BJ (cell line): ENCODE measurements around the gene ESR1. TPM values are rescaled to one million over a fixed set of nuclear protein-coding genes. Genes with fewer than 3 reads are reported as not detected.
"Not testable (repeated sequence)": the region's sequence is repeated elsewhere in the genome, so short reads cannot be mapped to it uniquely, and the experiment has no call there.

Experiments
- CTCF ChIA-PET: fragments of 350-600 bp; formaldehyde crosslinking; extraction: SDS; loops from one replicate; lab custom pipeline; 2021; ENCODE audit warnings: antibody characterized with exemption, inconsistent platforms; lab: Yijun Ruan, JAX
- POLR2A ChIA-PET: fragments of 300-600 bp; sonication (Branson Sonifier 250); formaldehyde crosslinking; extraction: SDS; loops from one replicate; lab custom pipeline; 2021; ENCODE audit warnings: antibody characterized with exemption; lab: Charles Lee
- DNase-seq: peaks from one replicate; pipeline ENCODE4 v3.0.0-alpha.2; 2011; ENCODE audit warnings: low read depth
- H3K27me3 ChIP-seq: 2 replicates; pipeline ENCODE4 v1.6.0; 2011; ENCODE audit warnings: low read length; ENCODE audit not compliant: control insufficient read depth, insufficient read depth
- H3K36me3 ChIP-seq: 2 replicates; pipeline ENCODE4 v1.5.1; 2011; ENCODE audit warnings: low read length; ENCODE audit not compliant: control insufficient read depth, insufficient read depth
- H3K4me3 ChIP-seq: 2 replicates; pipeline ENCODE4 v1.5.1; 2011; ENCODE audit warnings: low read depth, mild to moderate bottlenecking, control low read depth, low read length
- CTCF ChIP-seq: IDR thresholded peaks from 2 replicates; pipeline ENCODE4 v1.5.1; 2011; ENCODE audit warnings: low read depth, mild to moderate bottlenecking, control low read depth, inconsistent platforms, low read length, moderate library complexity; ENCODE audit not compliant: insufficient read depth
- polyA plus RNA-seq: library from polyadenylated mRNA; depleted of rRNA; stranded (reverse); fragments of >200 nt; gene quantifications from 2 replicates; pipeline ENCODE4 v1.2.3, GENCODE V29; 2011

Gene ESR1
- polyA plus RNA-seq, 1 experiment: not detected

- CTCF ChIA-PET: no interaction called here
- no peak for TF ChIP-seq CTCF
- Histone ChIP-seq H3K4me3 (no peak overlapping the region), H3K36me3 (no peaks in the 10 kb centered on the region), H3K27me3 (no peaks in the 10 kb centered on the region)
- POLR2A ChIA-PET: no interaction called here
- no peak for DNase-seq
These were observed 166.7 kb downstream of the ESR1 start for GRCh38 chr6:151974061-151974617.

GRCh38 chr6:151975795-151976194 lies 168.3 kb downstream of the ESR1 start:
- no peak for TF ChIP-seq CTCF
- DNase-seq: no peak
- Histone ChIP-seq H3K4me3 (no peak overlapping the region), H3K36me3 (no peaks in the 10 kb centered on the region), H3K27me3 (no peaks in the 10 kb centered on the region)
- POLR2A ChIA-PET: no interaction called here
- CTCF ChIA-PET: no interaction called here

- H3K36me3 ChIP-seq, POLR2A ChIA-PET, CTCF ChIA-PET, DNase-seq, H3K27me3 ChIP-seq, H3K4me3 ChIP-seq: not testable (repeated sequence)
These were observed 180.7 kb downstream of the ESR1 start for GRCh38 chr6:151988199-151988598.

- POLR2A ChIA-PET: no interaction called here
- TF ChIP-seq CTCF: no peak
- Histone ChIP-seq H3K27me3 (peaks cover 3% of the 10 kb centered on the region), H3K4me3 (no peak overlapping the region), H3K36me3 (no peaks in the 10 kb centered on the region)
- CTCF ChIA-PET: interaction anchor here (0.8 kb wide), 1 partner anchor 227 kb away, joined by 4 read pairs; no protein-coding TSS in a partner anchor
- DNase-seq: no peak
These were observed 184.6 kb downstream of the ESR1 start for GRCh38 chr6:151992091-151992490.

GRCh38 chr6:151993364-151993763 lies 185.9 kb downstream of the ESR1 start:
- DNase-seq: no peak
- Histone ChIP-seq H3K36me3 (no peaks in the 10 kb centered on the region), H3K4me3 (no peak overlapping the region), H3K27me3 (peaks cover 3% of the 10 kb centered on the region)
- ChIA-PET CTCF (interaction anchor here (1.1 kb wide), 1 partner anchor 12 kb away, joined by 3 read pairs; no protein-coding TSS in a partner anchor), POLR2A (no interaction called here)
- no peak for TF ChIP-seq CTCF

- POLR2A ChIA-PET: no interaction called here
- CTCF ChIA-PET: no interaction called here
- DNase-seq: peak; percentile 55
- Histone ChIP-seq H3K4me3 (no peak overlapping the region), H3K27me3 (no peaks in the 10 kb centered on the region), H3K36me3 (no peaks in the 10 kb centered on the region)
- TF ChIP-seq CTCF: no peak
These were observed 191.3 kb downstream of the ESR1 start for GRCh38 chr6:151998784-151999183.
